Endothelial cell (in vitro differentiated cells): Measurements from ENCODE around the gene MFN1. TPM values are rescaled to one million over a fixed set of nuclear protein-coding genes. Genes with fewer than 3 reads are reported as not detected.

Experiments
- DNase-seq: peaks from one replicate; pipeline ENCODE4 v3.0.0; 2021; ENCODE audit warnings: low spot score
- H3K27ac Mint-ChIP-seq: one replicate; pipeline ENCODE4 v1.8.0; 2021; ENCODE audit warnings: mixed read lengths, inconsistent platforms; ENCODE audit not compliant: unreplicated experiment
- H3K27me3 Mint-ChIP-seq: one replicate; pipeline ENCODE4 v1.8.0; 2021; ENCODE audit warnings: mild to moderate bottlenecking, moderate library complexity, mixed read lengths, inconsistent platforms; ENCODE audit not compliant: unreplicated experiment
- H3K36me3 Mint-ChIP-seq: one replicate; pipeline ENCODE4 v1.8.0; 2021; ENCODE audit warnings: mild to moderate bottlenecking, low read depth, mixed read lengths, inconsistent platforms; ENCODE audit not compliant: unreplicated experiment
- H3K4me1 Mint-ChIP-seq: one replicate; pipeline ENCODE4 v1.8.0; 2021; ENCODE audit warnings: mild to moderate bottlenecking, mixed read lengths, inconsistent platforms; ENCODE audit not compliant: unreplicated experiment
- H3K4me3 Mint-ChIP-seq: one replicate; pipeline ENCODE4 v1.8.0; 2021; ENCODE audit warnings: mild to moderate bottlenecking, mixed read lengths, inconsistent platforms; ENCODE audit not compliant: unreplicated experiment
- H3K9me3 Mint-ChIP-seq: one replicate; pipeline ENCODE4 v1.8.0; 2021; ENCODE audit warnings: mixed read lengths, inconsistent platforms; ENCODE audit not compliant: unreplicated experiment
- total RNA-seq: library from RNA; stranded (reverse); fragmentation: NEBNext Ultra II Directional; extraction: Animal tissue kit (Norgen Biotek cat#: 25700); gene quantifications from one replicate; pipeline ENCODE4 v1.2.1, GENCODE V29; 2021; ENCODE audit not compliant: unreplicated experiment
- TF ChIP-seq, protein P1 (sequence below): fragments of 200-600 bp; sonication (generic); IDR thresholded peaks from one replicate; pipeline ENCODE4 v1.5.0; 2021; ENCODE audit warnings: antibody characterized with exemption; ENCODE audit not compliant: unreplicated experiment

Gene MFN1
- total RNA-seq, 1 donor from 2014 or later = 30.7 TPM

DNA sequence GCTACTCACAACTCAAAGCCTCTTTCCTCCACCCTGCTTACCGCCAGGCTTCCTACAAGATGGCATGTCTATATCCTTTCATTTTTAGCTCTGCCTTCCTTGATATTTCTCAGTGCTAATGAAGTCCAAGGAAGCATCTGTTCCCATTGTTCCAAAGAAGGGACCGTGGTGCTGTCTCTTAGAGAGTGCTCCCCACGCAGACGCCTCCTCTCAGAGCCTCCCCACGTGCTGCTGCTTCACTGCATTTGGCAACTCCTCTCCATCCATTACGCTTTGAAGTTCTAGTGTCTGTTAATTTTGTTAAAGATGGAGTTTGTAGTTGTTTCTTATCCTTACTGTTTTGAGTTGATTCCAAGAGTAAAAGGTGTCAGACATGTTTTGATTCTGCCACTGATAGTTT, 77.6 kb downstream of the MFN1 start:
- Mint-ChIP-seq H3K9me3 (no peaks in the 10 kb centered on the region), H3K27ac (peak overlapping the region; percentile 39), H3K36me3 (peaks cover 27% of the 10 kb centered on the region), H3K4me1 (peaks cover 12% of the 10 kb centered on the region), H3K27me3 (peaks cover 1% of the 10 kb centered on the region), H3K4me3 (peak overlapping the region; percentile 80)
- TF ChIP-seq, protein P1, sequence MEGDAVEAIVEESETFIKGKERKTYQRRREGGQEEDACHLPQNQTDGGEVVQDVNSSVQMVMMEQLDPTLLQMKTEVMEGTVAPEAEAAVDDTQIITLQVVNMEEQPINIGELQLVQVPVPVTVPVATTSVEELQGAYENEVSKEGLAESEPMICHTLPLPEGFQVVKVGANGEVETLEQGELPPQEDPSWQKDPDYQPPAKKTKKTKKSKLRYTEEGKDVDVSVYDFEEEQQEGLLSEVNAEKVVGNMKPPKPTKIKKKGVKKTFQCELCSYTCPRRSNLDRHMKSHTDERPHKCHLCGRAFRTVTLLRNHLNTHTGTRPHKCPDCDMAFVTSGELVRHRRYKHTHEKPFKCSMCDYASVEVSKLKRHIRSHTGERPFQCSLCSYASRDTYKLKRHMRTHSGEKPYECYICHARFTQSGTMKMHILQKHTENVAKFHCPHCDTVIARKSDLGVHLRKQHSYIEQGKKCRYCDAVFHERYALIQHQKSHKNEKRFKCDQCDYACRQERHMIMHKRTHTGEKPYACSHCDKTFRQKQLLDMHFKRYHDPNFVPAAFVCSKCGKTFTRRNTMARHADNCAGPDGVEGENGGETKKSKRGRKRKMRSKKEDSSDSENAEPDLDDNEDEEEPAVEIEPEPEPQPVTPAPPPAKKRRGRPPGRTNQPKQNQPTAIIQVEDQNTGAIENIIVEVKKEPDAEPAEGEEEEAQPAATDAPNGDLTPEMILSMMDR = no peak
- no peak for DNase-seq

DNA sequence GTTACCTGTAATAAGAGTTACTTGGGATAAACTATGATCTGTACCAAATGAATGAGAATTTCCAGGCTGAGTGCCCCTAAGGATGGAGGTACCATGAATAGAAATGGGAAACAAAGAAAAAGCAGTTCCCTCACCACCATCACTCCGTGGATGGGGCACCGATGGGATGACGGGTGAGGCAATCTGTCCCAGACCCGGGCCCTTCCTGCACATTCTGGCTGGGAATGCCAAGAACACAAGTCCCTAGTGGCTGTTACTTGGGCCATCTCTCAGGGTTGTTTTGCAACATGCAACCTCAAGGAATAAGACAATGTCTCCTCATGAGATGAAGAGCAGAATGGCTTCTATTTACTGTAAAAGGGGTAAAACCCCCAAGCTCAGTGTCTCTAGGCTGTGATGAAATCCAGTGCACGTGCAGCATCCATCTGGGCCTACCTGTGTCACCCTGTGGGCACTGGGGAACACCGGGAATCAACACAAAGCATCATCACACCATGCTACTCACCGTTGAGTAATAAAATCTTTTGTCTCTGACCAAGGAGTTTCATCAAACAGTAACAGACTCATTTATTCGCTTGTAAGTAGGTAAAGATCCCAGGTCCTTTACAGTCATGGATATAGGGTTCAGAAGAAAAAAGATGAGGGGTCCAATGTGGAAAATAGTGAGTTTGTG, 81.5 kb downstream of the MFN1 start:
- H3K27me3 Mint-ChIP-seq = peaks cover 3% of the 10 kb centered on the region
- H3K9me3 Mint-ChIP-seq = no peaks in the 10 kb centered on the region
- DNase-seq = no peak
- H3K4me3 Mint-ChIP-seq = no peak overlapping the region
- H3K4me1 Mint-ChIP-seq = peaks cover 36% of the 10 kb centered on the region
- peaks cover 18% of the 10 kb centered on the region for H3K36me3 Mint-ChIP-seq
- TF ChIP-seq, protein P1 = no peak
- H3K27ac Mint-ChIP-seq = no peak overlapping the region

DNA sequence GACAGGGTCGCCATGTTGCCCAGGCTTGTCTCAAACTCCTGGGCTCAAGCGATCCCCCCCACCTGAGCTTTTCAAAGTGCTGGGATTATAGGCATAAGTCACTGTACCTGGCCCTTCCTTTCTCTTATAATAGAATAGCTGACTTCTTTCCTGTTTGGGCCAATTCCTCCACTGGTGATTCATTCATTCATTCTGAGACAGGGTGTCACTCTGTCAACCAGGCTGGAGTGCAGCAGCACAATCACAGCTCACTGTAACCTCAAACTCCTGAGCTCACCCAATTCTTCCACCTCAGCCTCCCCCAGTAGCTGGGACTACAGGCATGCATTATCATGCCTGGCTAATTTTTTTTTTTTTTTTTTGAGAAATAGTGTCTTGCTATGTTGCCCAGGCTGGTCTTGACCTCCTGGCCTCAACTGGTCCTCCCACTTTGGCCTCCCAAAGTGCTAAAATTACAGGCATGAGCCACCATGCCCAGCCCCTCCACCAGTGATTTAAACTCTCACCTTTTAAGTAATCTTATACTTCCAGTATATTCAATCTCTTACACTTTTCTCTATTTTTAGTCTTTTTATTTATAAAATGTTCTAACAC, 82.9 kb downstream of the MFN1 start:
- peaks cover 3% of the 10 kb centered on the region for H3K27me3 Mint-ChIP-seq
- H3K27ac Mint-ChIP-seq = no peak overlapping the region
- H3K36me3 Mint-ChIP-seq = peaks cover 5% of the 10 kb centered on the region
- no peak for DNase-seq
- H3K4me3 Mint-ChIP-seq = no peak overlapping the region
- no peaks in the 10 kb centered on the region for H3K9me3 Mint-ChIP-seq
- peaks cover 33% of the 10 kb centered on the region for H3K4me1 Mint-ChIP-seq
- TF ChIP-seq, protein P1 = no peak

DNA sequence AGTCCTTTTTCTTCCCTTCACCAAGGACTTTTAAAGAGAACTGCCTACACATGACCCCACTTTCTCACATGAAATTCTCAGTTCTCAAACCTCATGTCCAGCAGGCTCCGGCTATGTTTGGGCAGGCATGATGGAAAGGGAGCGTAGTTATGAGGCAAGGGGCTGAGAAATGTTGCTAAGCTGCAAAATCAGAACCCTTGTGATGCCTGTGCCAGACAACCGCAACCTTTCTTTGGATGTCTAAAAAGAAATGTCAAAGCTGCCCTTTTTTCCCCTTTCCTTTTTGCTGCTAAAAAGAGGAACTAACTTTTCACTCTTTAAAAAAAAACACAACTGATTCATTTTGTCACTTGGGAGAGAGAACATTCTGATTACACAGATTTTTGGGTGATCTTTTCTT, 84.5 kb downstream of the MFN1 start:
- peaks cover 39% of the 10 kb centered on the region for H3K4me1 Mint-ChIP-seq
- H3K4me3 Mint-ChIP-seq = no peak overlapping the region
- no peak for DNase-seq
- H3K9me3 Mint-ChIP-seq = no peaks in the 10 kb centered on the region
- peak overlapping the region; percentile 0 for H3K27ac Mint-ChIP-seq
- H3K27me3 Mint-ChIP-seq = peaks cover 3% of the 10 kb centered on the region
- H3K36me3 Mint-ChIP-seq = peaks cover 1% of the 10 kb centered on the region
- TF ChIP-seq, protein P1 = no peak

DNA sequence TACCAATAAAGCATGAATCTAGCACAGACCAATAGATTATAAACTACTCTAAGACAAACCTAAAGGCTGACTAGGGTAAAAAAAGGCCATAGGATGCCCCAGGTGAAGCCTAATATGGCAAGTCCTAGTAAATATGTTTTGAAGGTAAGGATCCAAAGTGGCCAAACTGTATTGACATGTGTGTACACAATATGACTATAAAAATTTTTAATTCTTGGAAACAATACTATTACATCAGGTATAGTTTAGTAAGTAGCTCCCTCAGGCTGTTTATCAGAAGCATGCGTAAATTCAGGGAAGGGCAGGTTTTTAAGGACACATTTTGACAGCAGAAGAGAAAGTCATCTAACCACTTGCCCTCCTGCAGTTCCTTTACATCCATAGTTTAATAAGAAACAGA, 84.9 kb downstream of the MFN1 start:
- H3K36me3 Mint-ChIP-seq = no peaks in the 10 kb centered on the region

More for the DNA sequence above, 84.9 kb downstream of the MFN1 start:
- peaks cover 40% of the 10 kb centered on the region for H3K4me1 Mint-ChIP-seq
- H3K27me3 Mint-ChIP-seq = peaks cover 2% of the 10 kb centered on the region
- H3K9me3 Mint-ChIP-seq = no peaks in the 10 kb centered on the region
- H3K4me3 Mint-ChIP-seq = no peak overlapping the region
- DNase-seq = no peak
- TF ChIP-seq, protein P1 = no peak
- no peak overlapping the region for H3K27ac Mint-ChIP-seq
